ENCODE data around the gene PRTN3. TPM values are rescaled to one million over a fixed set of nuclear protein-coding genes. Genes with fewer than 3 reads are reported as not detected.
A peak's percentile ranks its signal among the peaks of the same experiment; 100 is the strongest.

PRTN3 gene
- total RNA-seq, 1 donor from 2014 or later = not detected

DNA sequence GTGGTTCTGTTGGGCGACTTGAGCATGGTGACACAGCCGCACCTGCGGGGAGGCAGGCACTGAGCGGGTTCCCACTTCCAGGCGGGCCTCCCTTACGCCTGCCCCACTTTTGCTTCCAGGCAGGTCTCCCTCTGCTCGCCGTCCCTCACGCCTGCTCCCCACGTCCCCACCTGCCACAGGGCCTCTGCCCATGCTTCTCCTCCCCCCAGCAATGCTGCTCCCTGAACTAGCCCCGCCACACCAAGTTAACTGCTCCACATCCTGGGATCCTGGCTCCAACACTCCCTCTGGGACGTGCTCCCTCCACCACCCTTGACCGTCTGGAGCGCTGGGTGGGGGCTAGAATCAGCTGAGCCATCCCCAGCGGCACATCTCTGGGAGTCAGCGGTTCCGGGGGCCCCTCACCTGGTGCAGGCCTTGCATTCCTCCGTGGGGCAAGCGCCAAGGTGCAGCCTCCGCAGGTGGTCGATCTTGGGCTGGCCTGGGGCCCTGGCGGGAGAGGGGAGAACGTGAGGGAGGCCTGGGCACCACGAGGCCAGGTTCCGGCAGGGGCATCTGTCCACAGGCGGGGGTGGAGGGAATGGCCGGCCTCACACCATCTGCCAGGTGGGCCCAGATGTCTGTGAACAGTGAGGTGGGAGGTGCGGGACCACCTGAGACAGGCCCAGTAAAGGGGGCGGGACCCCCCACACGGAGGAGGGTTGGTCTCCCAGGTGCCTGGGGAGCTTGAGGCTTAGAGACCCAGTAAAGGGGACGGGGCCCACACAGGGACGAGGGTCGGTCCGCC lies 27.9 kb downstream of the PRTN3 start:
- peak overlapping the region; percentile 62 for H3K27ac ChIP-seq
- TF ChIP-seq, protein P1, sequence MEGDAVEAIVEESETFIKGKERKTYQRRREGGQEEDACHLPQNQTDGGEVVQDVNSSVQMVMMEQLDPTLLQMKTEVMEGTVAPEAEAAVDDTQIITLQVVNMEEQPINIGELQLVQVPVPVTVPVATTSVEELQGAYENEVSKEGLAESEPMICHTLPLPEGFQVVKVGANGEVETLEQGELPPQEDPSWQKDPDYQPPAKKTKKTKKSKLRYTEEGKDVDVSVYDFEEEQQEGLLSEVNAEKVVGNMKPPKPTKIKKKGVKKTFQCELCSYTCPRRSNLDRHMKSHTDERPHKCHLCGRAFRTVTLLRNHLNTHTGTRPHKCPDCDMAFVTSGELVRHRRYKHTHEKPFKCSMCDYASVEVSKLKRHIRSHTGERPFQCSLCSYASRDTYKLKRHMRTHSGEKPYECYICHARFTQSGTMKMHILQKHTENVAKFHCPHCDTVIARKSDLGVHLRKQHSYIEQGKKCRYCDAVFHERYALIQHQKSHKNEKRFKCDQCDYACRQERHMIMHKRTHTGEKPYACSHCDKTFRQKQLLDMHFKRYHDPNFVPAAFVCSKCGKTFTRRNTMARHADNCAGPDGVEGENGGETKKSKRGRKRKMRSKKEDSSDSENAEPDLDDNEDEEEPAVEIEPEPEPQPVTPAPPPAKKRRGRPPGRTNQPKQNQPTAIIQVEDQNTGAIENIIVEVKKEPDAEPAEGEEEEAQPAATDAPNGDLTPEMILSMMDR (IDR thresholded peaks at IDR 0.05) = no peak
- DNase-seq (no peak), ATAC-seq (no peak)
- H3K4me1 ChIP-seq = peaks cover 31% of the 10 kb centered on the region
- H3K27me3 ChIP-seq (ENCODE audit: low read depth) = no peaks in the 10 kb centered on the region
- intact Hi-C loops (cut with DNase I) = no loop called here
- H3K36me3 ChIP-seq = peaks cover 20% of the 10 kb centered on the region
- no peak overlapping the region for H3K4me3 ChIP-seq
- H3K9me3 ChIP-seq = no peaks in the 10 kb centered on the region

DNA sequence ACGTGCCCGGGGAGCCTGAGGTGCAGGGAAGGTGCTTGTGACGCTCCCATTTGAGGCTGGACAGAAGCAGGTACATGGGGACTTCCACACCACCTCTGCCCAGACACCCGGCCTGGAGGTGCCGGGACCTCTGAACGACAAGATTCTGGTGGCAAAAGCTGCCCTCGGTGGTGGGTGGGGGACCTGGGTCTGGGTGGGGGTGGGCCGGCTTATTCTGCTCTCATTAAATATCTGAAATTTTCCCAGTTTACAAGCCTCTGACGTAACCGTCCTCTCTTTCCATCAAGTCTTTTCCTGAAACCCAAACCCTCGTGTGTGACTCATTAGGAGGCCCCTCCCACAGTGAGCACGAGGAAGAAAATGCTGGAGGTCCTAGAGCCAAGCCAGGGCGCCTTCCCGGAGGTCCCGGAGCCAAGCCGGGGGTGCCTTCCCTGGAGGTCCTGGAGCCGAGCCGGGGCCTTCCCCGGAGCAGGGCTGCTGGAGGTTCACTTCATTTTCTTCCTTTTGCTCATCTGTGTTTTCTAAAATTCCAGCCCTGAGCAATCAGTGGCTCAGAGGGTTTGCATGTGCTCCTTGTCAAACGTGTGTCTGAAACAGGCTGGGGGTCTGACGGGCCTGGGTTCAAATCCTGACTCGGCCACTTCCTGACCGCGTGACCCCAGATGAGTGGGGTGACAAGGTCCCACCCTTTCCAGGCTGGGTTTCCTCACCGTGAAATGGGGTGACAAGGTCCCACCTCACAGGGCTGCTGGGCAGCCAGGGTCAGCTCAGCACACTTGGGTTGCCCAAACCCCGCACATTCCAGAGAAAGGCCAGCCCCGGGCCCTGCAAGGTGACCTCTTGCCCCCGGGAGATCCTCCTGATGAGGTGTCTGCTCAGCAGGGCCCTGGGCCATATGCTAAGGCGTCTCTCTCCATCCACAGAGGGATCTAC lies 28.7 kb downstream of the PRTN3 start:
- ATAC-seq = peak; percentile 21 to 32
- intact Hi-C loops (cut with DNase I) = no loop called here
- Histone ChIP-seq H3K27me3 (ENCODE audit: low read depth) (no peaks in the 10 kb centered on the region), H3K36me3 (peaks cover 23% of the 10 kb centered on the region), H3K4me1 (peaks cover 25% of the 10 kb centered on the region), H3K9me3 (no peaks in the 10 kb centered on the region), H3K4me3 (no peak overlapping the region), H3K27ac (peak overlapping the region; percentile 62)
- TF ChIP-seq, protein P1 (IDR thresholded peaks at IDR 0.05) = no peak
- DNase-seq = no peak

DNA sequence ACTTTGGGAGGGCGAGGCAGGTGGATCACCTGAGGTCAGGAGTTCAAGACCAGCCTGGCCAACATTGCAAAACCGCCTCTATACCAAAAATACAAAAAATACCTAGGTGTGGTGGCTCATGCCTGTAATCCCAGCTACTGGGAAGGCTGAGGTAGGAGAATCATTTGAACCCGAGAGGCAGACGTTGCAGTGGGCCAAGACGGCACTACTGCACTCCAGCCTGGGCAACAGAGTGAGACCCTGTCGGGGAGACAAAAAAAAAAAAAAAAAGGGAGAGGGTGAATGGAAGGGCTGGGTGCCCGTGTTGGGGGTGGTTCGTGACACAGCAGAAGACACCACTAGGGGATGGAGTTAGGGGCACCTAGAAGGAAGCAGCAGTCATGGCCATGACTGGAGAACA lies 29.5 kb downstream of the PRTN3 start:
- intact Hi-C loops (cut with DNase I) = no loop called here
- DNase-seq = no peak
- Histone ChIP-seq H3K27ac (peak overlapping the region; percentile 62), H3K36me3 (peaks cover 28% of the 10 kb centered on the region), H3K4me1 (peaks cover 25% of the 10 kb centered on the region), H3K9me3 (no peaks in the 10 kb centered on the region), H3K27me3 (ENCODE audit: low read depth) (no peaks in the 10 kb centered on the region), H3K4me3 (no peak overlapping the region)
- TF ChIP-seq, protein P1 (IDR thresholded peaks at IDR 0.05) = no peak
- ATAC-seq = no peak

DNA sequence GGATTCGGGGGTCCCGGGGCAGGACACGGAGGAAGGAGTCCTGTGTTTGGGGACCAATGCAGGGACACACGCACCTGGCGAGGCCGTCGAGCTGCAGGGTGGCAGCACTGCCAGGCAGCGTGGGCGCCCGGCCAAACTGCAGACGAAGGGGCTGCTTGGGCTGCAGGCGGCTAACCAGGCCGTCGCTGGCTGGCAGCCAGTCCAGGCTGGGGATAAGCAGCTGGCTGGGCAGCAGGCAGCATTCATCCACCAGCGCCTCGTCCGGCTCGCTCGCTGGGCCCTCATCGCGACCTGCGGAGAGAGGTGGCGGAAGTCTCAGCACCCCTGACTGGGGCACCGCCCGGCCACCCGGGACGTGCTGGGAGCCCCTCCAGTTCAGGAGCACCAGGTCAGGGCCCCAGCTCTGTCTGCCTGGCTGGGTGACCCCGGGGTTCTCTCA lies 30.2 kb downstream of the PRTN3 start:
- intact Hi-C loops (cut with DNase I) = no loop called here
- no peak overlapping the region for H3K4me3 ChIP-seq
- peak in 1 of 2 donors; percentile 0 for ATAC-seq
- peak overlapping the region; percentile 39 for H3K27ac ChIP-seq
- DNase-seq = no peak
- no peaks in the 10 kb centered on the region for H3K9me3 ChIP-seq
- TF ChIP-seq, protein P1 (IDR thresholded peaks at IDR 0.05) = no peak
- no peaks in the 10 kb centered on the region for H3K27me3 ChIP-seq (ENCODE audit: low read depth)
- peaks cover 25% of the 10 kb centered on the region for H3K4me1 ChIP-seq
- peaks cover 33% of the 10 kb centered on the region for H3K36me3 ChIP-seq

DNA sequence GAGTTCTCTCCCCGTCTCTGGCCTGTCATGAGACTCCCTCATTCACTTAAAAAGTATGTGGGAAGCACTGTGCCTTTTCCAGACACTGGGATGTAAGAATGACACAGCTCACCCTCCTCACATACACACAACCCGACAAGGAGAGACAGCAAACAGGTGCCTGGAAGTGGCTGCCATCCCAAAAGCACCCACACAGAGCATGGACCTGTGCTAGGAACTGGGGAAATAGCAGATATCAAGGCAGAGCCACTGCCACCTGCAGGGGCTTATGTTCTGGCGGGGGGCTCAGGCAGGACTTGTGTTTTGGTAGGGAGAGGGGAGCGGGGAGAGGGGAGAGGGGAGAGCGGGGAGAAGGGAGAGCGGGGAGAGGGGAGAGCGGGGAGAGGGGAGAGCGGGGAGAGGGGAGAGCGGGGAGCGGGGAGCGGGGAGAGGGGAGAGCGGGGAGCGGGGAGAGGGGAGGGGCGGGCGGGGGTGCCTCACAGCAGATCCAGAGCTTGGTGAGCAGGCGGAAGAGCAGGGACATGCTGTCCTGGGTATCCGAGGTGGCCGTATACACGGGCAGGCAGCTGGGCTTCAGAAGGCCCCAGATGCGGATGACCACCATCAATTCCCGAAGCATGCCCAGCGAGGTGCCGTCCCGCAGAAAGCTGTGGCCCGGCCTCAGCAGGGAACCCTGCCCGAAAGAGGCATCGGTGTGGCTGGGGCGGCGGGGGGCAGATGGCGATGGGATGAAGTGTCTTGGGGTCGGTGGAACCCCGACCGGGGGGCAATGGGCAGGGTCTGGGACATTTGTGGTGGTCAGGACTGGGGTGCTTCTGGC lies 30.9 kb downstream of the PRTN3 start:
- H3K4me1 ChIP-seq = peaks cover 25% of the 10 kb centered on the region
- H3K27ac ChIP-seq = peak overlapping the region; percentile 88
- ATAC-seq = peak in 1 of 2 donors; percentile 5
- DNase-seq = no peak
- peaks cover 40% of the 10 kb centered on the region for H3K36me3 ChIP-seq
- intact Hi-C loops (cut with DNase I) = no loop called here
- no peaks in the 10 kb centered on the region for H3K27me3 ChIP-seq (ENCODE audit: low read depth)
- H3K9me3 ChIP-seq = no peaks in the 10 kb centered on the region
- TF ChIP-seq, protein P1 (IDR thresholded peaks at IDR 0.05) = no peak
- peak overlapping the region; percentile 37 for H3K4me3 ChIP-seq

Data from lower lobe of right lung (tissue), 2 donors.